PC-9 (cell line): Measurements from ENCODE around the gene DNAJA2.

Source experiments
- EZH2 ChIP-seq: fragments of 200-600 bp; sonication (generic); IDR thresholded peaks from 2 replicates; pipeline ENCODE4 v1.8.0; 2017; ENCODE audit warnings: antibody characterized with exemption, low read depth
- TF ChIP-seq, protein P1 (sequence below): fragments of 200-600 bp; sonication (generic); conservative IDR thresholded peaks from 2 replicates; pipeline ENCODE4 v1.6.1; 2017; ENCODE audit warnings: mixed run types, antibody characterized with exemption, mild to moderate bottlenecking, moderate library complexity

DNA sequence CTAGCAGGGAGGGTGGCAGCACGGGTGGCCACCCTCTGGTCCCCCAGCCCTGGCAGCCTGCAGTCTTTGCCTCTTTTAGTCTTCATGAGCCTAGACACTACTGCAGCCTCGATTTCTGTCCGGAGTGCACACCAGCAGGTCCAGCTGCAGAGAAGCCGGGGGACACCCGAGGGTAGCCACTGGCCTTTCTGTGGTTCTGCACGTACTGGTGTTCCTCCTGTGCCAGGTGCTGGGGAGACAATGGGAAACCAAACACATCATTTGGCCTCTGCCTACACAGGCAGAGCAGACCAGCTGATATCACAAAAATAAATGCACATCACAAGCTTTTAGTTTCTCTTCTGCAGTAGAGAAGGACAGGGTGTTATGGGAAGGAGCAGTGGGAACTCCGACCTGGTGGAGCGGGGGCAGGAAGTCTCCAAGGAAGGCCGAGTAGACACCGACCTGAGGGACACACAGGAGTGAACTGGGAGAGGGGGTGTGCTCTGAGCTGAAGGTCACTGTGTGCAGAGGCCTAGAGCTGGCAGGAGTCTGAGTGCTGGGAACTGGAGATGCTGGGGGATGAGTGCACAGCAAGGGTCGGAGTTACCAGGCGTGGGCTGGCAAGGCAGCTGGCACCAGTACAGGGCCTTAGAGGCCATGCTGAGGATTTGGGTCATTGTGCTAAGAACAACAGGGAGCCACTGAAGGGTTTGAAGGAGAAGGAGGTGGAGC is 66.3 kb downstream of the DNAJA2 start:
- TF ChIP-seq, protein P1, sequence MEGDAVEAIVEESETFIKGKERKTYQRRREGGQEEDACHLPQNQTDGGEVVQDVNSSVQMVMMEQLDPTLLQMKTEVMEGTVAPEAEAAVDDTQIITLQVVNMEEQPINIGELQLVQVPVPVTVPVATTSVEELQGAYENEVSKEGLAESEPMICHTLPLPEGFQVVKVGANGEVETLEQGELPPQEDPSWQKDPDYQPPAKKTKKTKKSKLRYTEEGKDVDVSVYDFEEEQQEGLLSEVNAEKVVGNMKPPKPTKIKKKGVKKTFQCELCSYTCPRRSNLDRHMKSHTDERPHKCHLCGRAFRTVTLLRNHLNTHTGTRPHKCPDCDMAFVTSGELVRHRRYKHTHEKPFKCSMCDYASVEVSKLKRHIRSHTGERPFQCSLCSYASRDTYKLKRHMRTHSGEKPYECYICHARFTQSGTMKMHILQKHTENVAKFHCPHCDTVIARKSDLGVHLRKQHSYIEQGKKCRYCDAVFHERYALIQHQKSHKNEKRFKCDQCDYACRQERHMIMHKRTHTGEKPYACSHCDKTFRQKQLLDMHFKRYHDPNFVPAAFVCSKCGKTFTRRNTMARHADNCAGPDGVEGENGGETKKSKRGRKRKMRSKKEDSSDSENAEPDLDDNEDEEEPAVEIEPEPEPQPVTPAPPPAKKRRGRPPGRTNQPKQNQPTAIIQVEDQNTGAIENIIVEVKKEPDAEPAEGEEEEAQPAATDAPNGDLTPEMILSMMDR = no peak
- TF ChIP-seq EZH2 = no peak
